Brain microvascular endothelial cell (primary cell): ENCODE data around the gene ZNF330.

Experiments used
- DNase-seq: peaks from one replicate; pipeline ENCODE4 v3.0.0-alpha.2; 2020
- H3K27ac ChIP-seq: fragments of 250-450 bp; sonication (Bioruptor Pico); 2 replicates; pipeline ENCODE4 v1.5.1; 2020; ENCODE audit warnings: mild to moderate bottlenecking, moderate library complexity
- H3K27me3 ChIP-seq: fragments of 250-450 bp; sonication (Bioruptor Pico); replicated peaks from 2 replicates; pipeline ENCODE4 v1.5.1; 2020; ENCODE audit warnings: mild to moderate bottlenecking
- H3K36me3 ChIP-seq: fragments of 250-450 bp; sonication (Bioruptor Pico); replicated peaks from 2 replicates; pipeline ENCODE4 v1.5.1; 2020; ENCODE audit warnings: mild to moderate bottlenecking
- H3K4me3 ChIP-seq: 2 replicates; pipeline ENCODE4 v1.5.1; 2011; ENCODE audit warnings: low read depth, mild to moderate bottlenecking, control low read depth, low read length, moderate library complexity
- in situ Hi-C: cut with HindIII; loops from 2 replicates; pipeline ENCODE4 v1.10.0; 2017; ENCODE audit warnings: low sequenced_read_pairs, low pct_ligation_motif_present
- TF ChIP-seq, protein P1 (sequence below): IDR thresholded peaks from 2 replicates; pipeline ENCODE4 v1.5.1; 2011; ENCODE audit warnings: low read depth, mild to moderate bottlenecking, moderate library complexity, low read length, control low read depth, inconsistent platforms; ENCODE audit errors: missing control alignments

Gene ZNF330

GRCh38 chr4:141192564-141192963 is 28.1 kb upstream of the ZNF330 start:
- no peak for DNase-seq
- Histone ChIP-seq H3K27ac (no peak overlapping the region), H3K27me3 (no peaks in the 10 kb centered on the region), H3K36me3 (no peaks in the 10 kb centered on the region), H3K4me3 (no peak overlapping the region)
- TF ChIP-seq, protein P1, sequence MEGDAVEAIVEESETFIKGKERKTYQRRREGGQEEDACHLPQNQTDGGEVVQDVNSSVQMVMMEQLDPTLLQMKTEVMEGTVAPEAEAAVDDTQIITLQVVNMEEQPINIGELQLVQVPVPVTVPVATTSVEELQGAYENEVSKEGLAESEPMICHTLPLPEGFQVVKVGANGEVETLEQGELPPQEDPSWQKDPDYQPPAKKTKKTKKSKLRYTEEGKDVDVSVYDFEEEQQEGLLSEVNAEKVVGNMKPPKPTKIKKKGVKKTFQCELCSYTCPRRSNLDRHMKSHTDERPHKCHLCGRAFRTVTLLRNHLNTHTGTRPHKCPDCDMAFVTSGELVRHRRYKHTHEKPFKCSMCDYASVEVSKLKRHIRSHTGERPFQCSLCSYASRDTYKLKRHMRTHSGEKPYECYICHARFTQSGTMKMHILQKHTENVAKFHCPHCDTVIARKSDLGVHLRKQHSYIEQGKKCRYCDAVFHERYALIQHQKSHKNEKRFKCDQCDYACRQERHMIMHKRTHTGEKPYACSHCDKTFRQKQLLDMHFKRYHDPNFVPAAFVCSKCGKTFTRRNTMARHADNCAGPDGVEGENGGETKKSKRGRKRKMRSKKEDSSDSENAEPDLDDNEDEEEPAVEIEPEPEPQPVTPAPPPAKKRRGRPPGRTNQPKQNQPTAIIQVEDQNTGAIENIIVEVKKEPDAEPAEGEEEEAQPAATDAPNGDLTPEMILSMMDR, result no peak
- in situ Hi-C loops, result no loop called here

DNA sequence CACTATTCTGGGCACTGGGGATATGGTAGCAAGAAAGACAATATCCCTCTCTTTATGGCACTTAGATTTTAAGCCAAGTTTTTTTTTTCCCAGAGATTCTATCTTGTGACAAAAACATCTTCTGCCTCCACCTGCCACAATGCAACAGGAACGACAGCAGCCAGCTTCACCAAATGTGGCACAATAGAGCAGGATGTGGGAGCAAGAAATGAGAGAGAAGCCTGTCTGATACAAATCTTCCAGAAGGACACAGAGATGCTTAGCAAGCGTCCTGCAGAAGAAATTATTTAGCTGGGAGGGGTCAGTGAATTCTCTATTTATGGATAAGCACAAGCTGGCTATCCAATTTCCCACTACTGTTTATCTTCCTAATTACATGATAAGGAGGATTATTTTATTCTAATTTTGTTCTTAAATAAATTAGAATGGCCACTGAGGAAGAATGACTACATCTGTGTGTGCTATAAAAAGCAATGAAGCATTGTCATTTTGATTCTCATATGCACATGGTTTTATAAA is 27.1 kb upstream of the ZNF330 start:
- H3K36me3 ChIP-seq, result no peaks in the 10 kb centered on the region
- no peak overlapping the region for H3K27ac ChIP-seq
- DNase-seq, result no peak
- TF ChIP-seq, protein P1, result no peak
- in situ Hi-C loops, result no loop called here
- H3K27me3 ChIP-seq, result no peaks in the 10 kb centered on the region
- H3K4me3 ChIP-seq, result no peak overlapping the region

DNA sequence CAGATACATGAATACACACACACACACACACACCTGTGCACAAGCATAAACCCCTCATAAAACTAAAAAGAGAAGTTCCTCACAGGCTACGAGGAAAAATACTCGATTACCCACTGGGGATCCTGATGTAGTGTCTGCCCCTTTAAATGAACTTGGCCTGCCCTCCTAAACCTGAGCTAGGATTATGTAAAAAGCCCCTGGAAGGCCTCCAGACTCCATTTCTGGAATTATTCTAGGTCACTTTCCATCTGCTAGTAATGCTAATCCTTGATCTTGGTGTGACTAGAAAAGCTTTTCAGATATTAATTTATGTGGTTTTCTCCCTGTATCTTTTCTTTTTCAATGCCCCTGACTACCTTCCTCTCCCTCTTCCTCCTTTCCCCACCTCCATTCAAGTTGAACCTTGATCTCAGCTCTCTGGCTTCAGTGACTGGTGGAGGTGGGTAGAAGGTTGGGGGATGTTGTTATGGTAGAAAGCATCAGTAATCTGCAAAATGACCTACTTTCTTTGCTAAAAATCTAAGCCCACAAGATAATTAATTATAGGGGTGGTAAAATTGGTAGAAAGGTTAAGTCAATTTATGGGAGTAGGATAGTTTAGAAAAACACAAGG is 25.5 kb upstream of the ZNF330 start:
- H3K36me3 ChIP-seq, result no peaks in the 10 kb centered on the region
- DNase-seq, result no peak
- H3K27me3 ChIP-seq, result no peaks in the 10 kb centered on the region
- in situ Hi-C loops, result no loop called here
- no peak overlapping the region for H3K4me3 ChIP-seq
- H3K27ac ChIP-seq, result no peak overlapping the region
- TF ChIP-seq, protein P1, result no peak

DNA sequence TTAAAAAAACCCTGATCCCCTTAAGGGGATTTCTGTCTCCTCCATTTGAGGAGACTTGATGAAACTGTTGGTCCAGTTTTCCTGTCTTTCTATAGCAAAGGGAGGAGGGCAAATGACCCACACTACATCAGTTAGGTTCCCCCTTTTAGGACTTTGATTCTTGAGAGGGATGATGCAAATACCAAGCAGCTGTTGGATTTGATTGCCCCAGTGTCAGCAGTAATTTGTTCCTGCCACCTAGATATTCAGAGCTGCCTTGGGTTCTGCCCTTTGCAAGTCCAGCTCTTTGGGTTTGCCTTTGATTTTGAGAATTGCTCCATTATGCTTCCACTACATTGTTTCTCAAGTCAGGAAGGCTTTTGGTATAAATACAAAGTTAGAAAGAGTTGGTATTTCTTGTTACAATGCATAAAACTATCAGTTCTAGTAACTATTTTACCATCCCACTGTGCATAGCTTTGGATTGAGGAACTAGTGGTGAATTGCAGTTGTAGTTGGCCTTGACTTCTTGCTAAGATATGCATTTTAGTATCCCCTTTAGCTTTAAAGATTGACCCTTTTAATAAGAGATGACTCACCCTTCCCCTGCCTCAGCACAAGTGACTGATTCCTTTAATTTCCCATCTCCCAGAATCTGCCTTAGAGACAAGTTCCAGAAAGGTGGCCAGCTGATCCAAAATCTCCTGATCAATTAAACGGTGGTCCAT is 24.3 kb upstream of the ZNF330 start:
- in situ Hi-C loops, result no loop called here
- TF ChIP-seq, protein P1, result no peak
- no peaks in the 10 kb centered on the region for H3K27me3 ChIP-seq
- H3K27ac ChIP-seq, result no peak overlapping the region
- no peaks in the 10 kb centered on the region for H3K36me3 ChIP-seq
- H3K4me3 ChIP-seq, result no peak overlapping the region
- no peak for DNase-seq

DNA sequence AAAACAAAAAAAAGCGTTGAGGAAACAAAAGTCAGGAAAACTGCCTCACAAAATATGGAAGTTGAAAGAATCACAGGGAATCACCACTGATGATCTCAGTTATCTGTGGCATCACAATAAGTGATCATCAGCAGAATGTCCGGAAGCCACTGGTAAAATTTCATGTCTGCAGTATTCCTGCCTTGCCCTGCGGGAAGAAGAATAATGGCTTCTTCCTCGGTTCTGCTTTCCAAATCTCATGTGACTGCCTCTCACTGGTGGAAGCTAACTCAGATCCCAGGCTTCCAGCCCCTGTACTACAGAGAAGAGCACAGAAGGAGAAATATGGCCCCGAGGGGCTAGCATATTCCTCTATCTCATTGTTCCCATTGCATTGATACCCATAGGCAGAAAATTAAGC is 12.7 kb upstream of the ZNF330 start:
- TF ChIP-seq, protein P1, result no peak
- H3K27ac ChIP-seq, result no peak overlapping the region
- no peaks in the 10 kb centered on the region for H3K27me3 ChIP-seq
- no peak for DNase-seq
- H3K4me3 ChIP-seq, result no peak overlapping the region
- H3K36me3 ChIP-seq, result no peaks in the 10 kb centered on the region
- in situ Hi-C loops, result no loop called here
